ENCODE measurements around the gene ZNF514. TPM values are rescaled to one million over a fixed set of nuclear protein-coding genes. Genes with fewer than 3 reads are reported as not detected.
"Not testable (repeated sequence)": the region's sequence is repeated elsewhere in the genome, so short reads cannot be mapped to it uniquely, and the experiment has no call there.

ZNF514 gene
- total RNA-seq, 1 experiment from 2014 or later, result 20.5 TPM

GRCh38 chr2:95192956-95193355, 33.3 kb upstream of the ZNF514 start:
- peak; percentile 84 for TF ChIP-seq CTCF (IDR thresholded peaks at IDR 0.05)
- BruUV-seq (replicated peaks); H3K4me1 ChIP-seq (ENCODE audit: control insufficient read depth, insufficient read depth, low read length); H3K9me3 ChIP-seq (ENCODE audit: control insufficient read depth, insufficient read depth, low read depth, low read length); H3K4me3 ChIP-seq (ENCODE audit: low read depth in 2 of 2, low read length in 2 of 2); in situ Hi-C loops (cut with HindIII; ENCODE audit: low pct_unique_long_range_greater_than_20kb, low sequenced_read_pairs); POLR2A ChIA-PET; H3K27ac ChIP-seq (ENCODE audit: low read length); ATAC-seq; H3K36me3 ChIP-seq (ENCODE audit: control insufficient read depth, insufficient read depth, low read length); DNase-seq (ENCODE audit: low read depth, low spot score); H3K27me3 ChIP-seq (ENCODE audit: control insufficient read depth, insufficient read depth, low read length): not testable (repeated sequence)
- CTCF ChIA-PET, result interaction anchor here (0.6 kb wide), 2 partner anchors 26 to 119 kb away, joined by 6 to 8 read pairs; no protein-coding TSS in a partner anchor
- intact Hi-C loops (cut with micrococcal nuclease; ENCODE audit: unreplicated experiment), result loop anchor here (5.0 kb wide), 1 partner anchor 124 kb away; no protein-coding TSS in a partner anchor

GRCh38 chr2:95185973-95186372, 26.3 kb upstream of the ZNF514 start:
- CTCF ChIA-PET, result no interaction called here
- ATAC-seq, result no peak
- POLR2A ChIA-PET, result no interaction called here

More at GRCh38 chr2:95185973-95186372, 26.3 kb upstream of the ZNF514 start:
- no TSS peak for BruUV-seq (replicated peaks)
- TF ChIP-seq CTCF (IDR thresholded peaks at IDR 0.05) (no peak), SIN3A (IDR thresholded peaks at IDR 0.05; ENCODE audit: borderline replicate concordance, insufficient read depth, low read depth, low read length) (no peak), REST (IDR thresholded peaks at IDR 0.05; ENCODE audit: insufficient read depth in 1 of 2, low read depth in 2 of 2, low read length in 1 of 2) (no peak), POLR2AphosphoS5 (IDR thresholded peaks at IDR 0.05; ENCODE audit: low read depth, low read length) (no peak), TCF7L2 (IDR thresholded peaks at IDR 0.05; ENCODE audit: low read depth, low read length) (no peak)
- H3K27ac ChIP-seq (ENCODE audit: low read length), result no peak overlapping the region
- H3K36me3 ChIP-seq (ENCODE audit: control insufficient read depth, insufficient read depth, low read length), result no peaks in the 10 kb centered on the region; the same call in 1 of the 2 replicates
- no peak overlapping the region for H3K4me3 ChIP-seq (ENCODE audit: low read depth in 2 of 2, low read length in 2 of 2)
- DNase-seq (ENCODE audit: low read depth, low spot score), result no peak
- peaks cover 3% of the 10 kb centered on the region; the same call in 1 of the 2 replicates for H3K27me3 ChIP-seq (ENCODE audit: control insufficient read depth, insufficient read depth, low read length)
- intact Hi-C loops (cut with micrococcal nuclease; ENCODE audit: unreplicated experiment), result no loop called here
- H3K4me1 ChIP-seq (ENCODE audit: control insufficient read depth, insufficient read depth, low read length), result no peaks in the 10 kb centered on the region
- in situ Hi-C loops (cut with HindIII; ENCODE audit: low pct_unique_long_range_greater_than_20kb, low sequenced_read_pairs), result no loop called here
- peaks cover 3% of the 10 kb centered on the region; the same call in 1 of the 2 replicates for H3K9me3 ChIP-seq (ENCODE audit: control insufficient read depth, insufficient read depth, low read depth, low read length)

Measured in Panc1 (cell line).